ENCODE data around the gene AP4M1. TPM values are rescaled to one million over a fixed set of nuclear protein-coding genes. Genes with fewer than 3 reads are reported as not detected.
A peak's percentile ranks its signal among the peaks of the same experiment; 100 is the strongest.

Gene AP4M1
- total RNA-seq, 3 donors from 2014 or later = 18.0 to 30.9 (median 23.9) TPM

GRCh38 chr7:100085515-100085914 lies 15.9 kb upstream of the AP4M1 start:
- DNase-seq (no peak), ATAC-seq (no peak)
- TF ChIP-seq CTCF (IDR thresholded peaks at IDR 0.05) = no peak
- intact Hi-C loops (cut with DNase I, micrococcal nuclease) = no loop called here
- H3K9me3 ChIP-seq = no peaks in the 10 kb centered on the region
- H3K4me3 ChIP-seq = no peak overlapping the region
- H3K36me3 ChIP-seq (ENCODE audit: low read depth) = no peaks in the 10 kb centered on the region
- H3K4me1 ChIP-seq (ENCODE audit: low read depth) = peaks cover 20% of the 10 kb centered on the region

GRCh38 chr7:100087055-100087750 lies 14.2 kb upstream of the AP4M1 start:
- intact Hi-C loops (cut with DNase I, micrococcal nuclease) = no loop called here
- no peak overlapping the region for H3K4me3 ChIP-seq
- TF ChIP-seq CTCF (IDR thresholded peaks at IDR 0.05) = no peak
- DNase-seq (no peak), ATAC-seq (no peak)
- peaks cover 12% of the 10 kb centered on the region for H3K4me1 ChIP-seq (ENCODE audit: low read depth)
- no peaks in the 10 kb centered on the region for H3K9me3 ChIP-seq
- H3K36me3 ChIP-seq (ENCODE audit: low read depth) = peaks cover 7% of the 10 kb centered on the region

- Histone ChIP-seq H3K9me3 (no peaks in the 10 kb centered on the region), H3K4me1 (ENCODE audit: low read depth) (peaks cover 6% of the 10 kb centered on the region), H3K36me3 (ENCODE audit: low read depth) (peaks cover 7% of the 10 kb centered on the region), H3K4me3 (no peak overlapping the region)
- ATAC-seq (no peak), DNase-seq (no peak)
- TF ChIP-seq CTCF (IDR thresholded peaks at IDR 0.05) = no peak
- intact Hi-C loops (cut with DNase I, micrococcal nuclease) = no loop called here
Observed at GRCh38 chr7:100088095-100088620, 13.3 kb upstream of the AP4M1 start.

- intact Hi-C loops (cut with DNase I, micrococcal nuclease) = no loop called here
- ATAC-seq (peak; percentile 94), DNase-seq (peak; percentile 90 to 93 (median 93))
- H3K9me3 ChIP-seq = no peaks in the 10 kb centered on the region
- H3K36me3 ChIP-seq (ENCODE audit: low read depth) = peaks cover 7% of the 10 kb centered on the region
- H3K4me1 ChIP-seq (ENCODE audit: low read depth) = peaks cover 6% of the 10 kb centered on the region
- TF ChIP-seq CTCF (IDR thresholded peaks at IDR 0.05) = no peak
- H3K4me3 ChIP-seq = peak within 1 kb of the TSS; percentile 82
Observed at GRCh38 chr7:100088621-100089457, 12.6 kb upstream of the AP4M1 start, which contains the start of gene COPS6. TSS of gene COPS6 (plus strand) at chr7:100088969. CDS start at chr7:100088991, 22 bp downstream.

GRCh38 chr7:100089458-100090196 lies 11.8 kb upstream of the AP4M1 start:
- Histone ChIP-seq H3K4me1 (ENCODE audit: low read depth) (peaks cover 6% of the 10 kb centered on the region), H3K36me3 (ENCODE audit: low read depth) (peaks cover 7% of the 10 kb centered on the region), H3K9me3 (no peaks in the 10 kb centered on the region), H3K4me3 (peak overlapping the region; percentile 82)
- ATAC-seq (no peak), DNase-seq (no peak)
- no peak for TF ChIP-seq CTCF (IDR thresholded peaks at IDR 0.05)
- intact Hi-C loops (cut with DNase I, micrococcal nuclease) = no loop called here

Data from mucosa of descending colon (tissue), 3 donors.